ENCODE results near the gene FBXL19. TPM values are rescaled to one million over a fixed set of nuclear protein-coding genes. Genes with fewer than 3 reads are reported as not detected.

Gene FBXL19
- total and polyA plus RNA-seq, 2 of the 13 experiments (the other 11 are each of a cell fraction or from before 2014, with no cell fraction given), result 6.0 to 13.7 TPM

DNA sequence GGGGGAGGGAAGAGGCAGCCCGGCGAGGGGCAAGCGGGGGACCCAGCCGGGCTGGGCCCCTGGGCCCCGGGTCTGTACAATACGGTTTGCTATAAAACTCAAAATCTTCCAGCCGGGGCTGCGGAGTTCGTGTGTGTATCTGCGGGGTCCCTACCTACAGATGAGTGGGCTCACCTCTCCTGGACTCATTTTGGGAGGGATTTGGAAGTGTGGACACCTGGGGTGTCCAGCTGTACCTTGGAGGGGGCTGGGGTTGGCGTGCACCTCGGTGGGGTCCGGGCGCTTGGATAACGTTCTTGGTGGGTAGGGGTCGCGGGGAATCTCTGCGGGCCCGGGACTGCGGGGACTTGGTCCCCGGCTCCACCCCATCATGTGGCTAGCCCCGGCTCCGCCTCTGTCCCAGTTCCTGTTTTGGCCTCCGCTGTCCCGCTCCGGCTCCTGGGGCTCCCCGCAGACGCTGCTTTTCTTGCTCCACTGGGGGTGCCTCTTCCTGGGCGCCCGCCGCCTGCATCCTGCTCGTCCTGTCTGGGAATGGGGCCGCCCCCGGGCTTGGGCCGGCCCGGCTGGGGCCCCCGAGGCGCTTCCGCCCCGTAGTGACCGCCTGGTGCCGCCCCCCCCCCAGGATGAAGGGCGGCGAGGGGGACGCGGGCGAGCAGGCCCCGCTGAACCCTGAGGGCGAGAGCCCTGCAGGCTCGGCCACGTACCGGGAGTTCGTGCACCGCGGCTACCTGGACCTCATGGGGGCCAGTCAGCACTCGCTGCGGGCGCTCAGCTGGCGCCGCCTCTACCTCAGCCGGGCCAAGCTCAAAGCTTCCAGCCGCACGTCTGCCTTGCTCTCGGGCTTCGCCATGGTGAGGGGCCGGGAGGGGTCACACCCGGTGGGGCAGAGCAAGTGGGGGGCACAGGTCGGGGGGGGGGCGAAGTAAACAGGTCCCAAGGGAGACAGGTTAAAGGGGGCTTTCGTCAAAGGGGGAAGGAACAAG, 25.6 kb downstream of the FBXL19 start, which contains the start of gene ORAI3 (continued):
- TF ChIP-seq, protein P1, sequence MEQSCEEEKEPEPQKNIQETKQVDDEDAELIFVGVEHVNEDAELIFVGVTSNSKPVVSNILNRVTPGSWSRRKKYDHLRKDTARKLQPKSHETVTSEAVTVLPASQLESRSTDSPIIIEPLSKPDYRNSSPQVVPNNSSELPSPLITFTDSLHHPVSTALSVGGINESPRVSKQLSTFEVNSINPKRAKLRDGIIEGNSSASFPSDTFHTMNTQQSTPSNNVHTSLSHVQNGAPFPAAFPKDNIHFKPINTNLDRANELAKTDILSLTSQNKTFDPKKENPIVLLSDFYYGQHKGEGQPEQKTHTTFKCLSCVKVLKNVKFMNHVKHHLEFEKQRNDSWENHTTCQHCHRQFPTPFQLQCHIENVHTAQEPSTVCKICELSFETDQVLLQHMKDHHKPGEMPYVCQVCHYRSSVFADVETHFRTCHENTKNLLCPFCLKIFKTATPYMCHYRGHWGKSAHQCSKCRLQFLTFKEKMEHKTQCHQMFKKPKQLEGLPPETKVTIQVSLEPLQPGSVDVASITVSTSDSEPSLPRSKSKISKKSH (CRISPR knock-in tag; IDR thresholded peaks at IDR 0.05; ENCODE audit: borderline replicate concordance), result no peak
- TF ChIP-seq, protein P2, sequence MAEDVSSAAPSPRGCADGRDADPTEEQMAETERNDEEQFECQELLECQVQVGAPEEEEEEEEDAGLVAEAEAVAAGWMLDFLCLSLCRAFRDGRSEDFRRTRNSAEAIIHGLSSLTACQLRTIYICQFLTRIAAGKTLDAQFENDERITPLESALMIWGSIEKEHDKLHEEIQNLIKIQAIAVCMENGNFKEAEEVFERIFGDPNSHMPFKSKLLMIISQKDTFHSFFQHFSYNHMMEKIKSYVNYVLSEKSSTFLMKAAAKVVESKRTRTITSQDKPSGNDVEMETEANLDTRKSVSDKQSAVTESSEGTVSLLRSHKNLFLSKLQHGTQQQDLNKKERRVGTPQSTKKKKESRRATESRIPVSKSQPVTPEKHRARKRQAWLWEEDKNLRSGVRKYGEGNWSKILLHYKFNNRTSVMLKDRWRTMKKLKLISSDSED (CRISPR knock-in tag; IDR thresholded peaks at IDR 0.05), result no peak; the same call in 1 of the 2 replicates
- TF ChIP-seq GATAD2A (CRISPR knock-in tag; IDR thresholded peaks at IDR 0.05) (no peak), EHMT2 (IDR thresholded peaks at IDR 0.05; ENCODE audit: borderline replicate concordance, low read depth, low read length) (no peak), HNRNPL (IDR thresholded peaks at IDR 0.05; ENCODE audit: low read depth, low read length) (peak; percentile 37; the same call in 1 of the 2 replicates), PTBP1 (IDR thresholded peaks at IDR 0.05; ENCODE audit: low read depth, low read length, poor library complexity, severe bottlenecking) (peak; percentile 88), DNMT1 (CRISPR knock-in tag; IDR thresholded peaks at IDR 0.05) (no peak), NCOA1 (CRISPR knock-in tag; IDR thresholded peaks at IDR 0.05) (peak; percentile 23; the same call in 1 of the 2 replicates), ZNF746 (CRISPR knock-in tag; IDR thresholded peaks at IDR 0.05) (no peak; the same call in 1 of the 2 replicates), POLR2A (IDR thresholded peaks at IDR 0.05; ENCODE audit: insufficient read depth in 1 of 2, low read depth in 2 of 2, low read length in 2 of 2) (0 out of 4 replicates have a peak, but pooled peaks of 1 of the 2 experiments have one; percentile 20), ERF (CRISPR knock-in tag; IDR thresholded peaks at IDR 0.05) (peak; percentile 70), ZNF563 (CRISPR knock-in tag; IDR thresholded peaks at IDR 0.05) (peak; percentile 74; the same call in 1 of the 2 replicates), KDM5A (IDR thresholded peaks at IDR 0.05; ENCODE audit: borderline replicate concordance, low read length) (peak; percentile 31; the same call in 1 of the 2 replicates), RARA (CRISPR knock-in tag; IDR thresholded peaks at IDR 0.05) (no peak; the same call in 1 of the 2 replicates), ZFAT (CRISPR knock-in tag; conservative IDR thresholded peaks at IDR 0.05) (0 out of 2 replicates have a peak, but pooled peaks have one; percentile 61), ZNF761 (CRISPR knock-in tag; conservative IDR thresholded peaks at IDR 0.05) (no peak; the same call in none of the 2 replicates), ZNF709 (CRISPR knock-in tag; IDR thresholded peaks at IDR 0.05) (peak; percentile 70; the same call in 1 of the 2 replicates)
- TF ChIP-seq, protein P3, sequence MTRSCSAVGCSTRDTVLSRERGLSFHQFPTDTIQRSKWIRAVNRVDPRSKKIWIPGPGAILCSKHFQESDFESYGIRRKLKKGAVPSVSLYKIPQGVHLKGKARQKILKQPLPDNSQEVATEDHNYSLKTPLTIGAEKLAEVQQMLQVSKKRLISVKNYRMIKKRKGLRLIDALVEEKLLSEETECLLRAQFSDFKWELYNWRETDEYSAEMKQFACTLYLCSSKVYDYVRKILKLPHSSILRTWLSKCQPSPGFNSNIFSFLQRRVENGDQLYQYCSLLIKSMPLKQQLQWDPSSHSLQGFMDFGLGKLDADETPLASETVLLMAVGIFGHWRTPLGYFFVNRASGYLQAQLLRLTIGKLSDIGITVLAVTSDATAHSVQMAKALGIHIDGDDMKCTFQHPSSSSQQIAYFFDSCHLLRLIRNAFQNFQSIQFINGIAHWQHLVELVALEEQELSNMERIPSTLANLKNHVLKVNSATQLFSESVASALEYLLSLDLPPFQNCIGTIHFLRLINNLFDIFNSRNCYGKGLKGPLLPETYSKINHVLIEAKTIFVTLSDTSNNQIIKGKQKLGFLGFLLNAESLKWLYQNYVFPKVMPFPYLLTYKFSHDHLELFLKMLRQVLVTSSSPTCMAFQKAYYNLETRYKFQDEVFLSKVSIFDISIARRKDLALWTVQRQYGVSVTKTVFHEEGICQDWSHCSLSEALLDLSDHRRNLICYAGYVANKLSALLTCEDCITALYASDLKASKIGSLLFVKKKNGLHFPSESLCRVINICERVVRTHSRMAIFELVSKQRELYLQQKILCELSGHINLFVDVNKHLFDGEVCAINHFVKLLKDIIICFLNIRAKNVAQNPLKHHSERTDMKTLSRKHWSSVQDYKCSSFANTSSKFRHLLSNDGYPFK (CRISPR knock-in tag; IDR thresholded peaks at IDR 0.05; ENCODE audit: borderline replicate concordance), result no peak
- TF ChIP-seq, protein P4, sequence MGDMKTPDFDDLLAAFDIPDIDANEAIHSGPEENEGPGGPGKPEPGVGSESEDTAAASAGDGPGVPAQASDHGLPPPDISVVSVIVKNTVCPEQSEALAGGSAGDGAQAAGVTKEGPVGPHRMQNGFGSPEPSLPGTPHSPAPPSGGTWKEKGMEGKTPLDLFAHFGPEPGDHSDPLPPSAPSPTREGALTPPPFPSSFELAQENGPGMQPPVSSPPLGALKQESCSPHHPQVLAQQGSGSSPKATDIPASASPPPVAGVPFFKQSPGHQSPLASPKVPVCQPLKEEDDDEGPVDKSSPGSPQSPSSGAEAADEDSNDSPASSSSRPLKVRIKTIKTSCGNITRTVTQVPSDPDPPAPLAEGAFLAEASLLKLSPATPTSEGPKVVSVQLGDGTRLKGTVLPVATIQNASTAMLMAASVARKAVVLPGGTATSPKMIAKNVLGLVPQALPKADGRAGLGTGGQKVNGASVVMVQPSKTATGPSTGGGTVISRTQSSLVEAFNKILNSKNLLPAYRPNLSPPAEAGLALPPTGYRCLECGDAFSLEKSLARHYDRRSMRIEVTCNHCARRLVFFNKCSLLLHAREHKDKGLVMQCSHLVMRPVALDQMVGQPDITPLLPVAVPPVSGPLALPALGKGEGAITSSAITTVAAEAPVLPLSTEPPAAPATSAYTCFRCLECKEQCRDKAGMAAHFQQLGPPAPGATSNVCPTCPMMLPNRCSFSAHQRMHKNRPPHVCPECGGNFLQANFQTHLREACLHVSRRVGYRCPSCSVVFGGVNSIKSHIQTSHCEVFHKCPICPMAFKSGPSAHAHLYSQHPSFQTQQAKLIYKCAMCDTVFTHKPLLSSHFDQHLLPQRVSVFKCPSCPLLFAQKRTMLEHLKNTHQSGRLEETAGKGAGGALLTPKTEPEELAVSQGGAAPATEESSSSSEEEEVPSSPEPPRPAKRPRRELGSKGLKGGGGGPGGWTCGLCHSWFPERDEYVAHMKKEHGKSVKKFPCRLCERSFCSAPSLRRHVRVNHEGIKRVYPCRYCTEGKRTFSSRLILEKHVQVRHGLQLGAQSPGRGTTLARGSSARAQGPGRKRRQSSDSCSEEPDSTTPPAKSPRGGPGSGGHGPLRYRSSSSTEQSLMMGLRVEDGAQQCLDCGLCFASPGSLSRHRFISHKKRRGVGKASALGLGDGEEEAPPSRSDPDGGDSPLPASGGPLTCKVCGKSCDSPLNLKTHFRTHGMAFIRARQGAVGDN (CRISPR knock-in tag; IDR thresholded peaks at IDR 0.05), result peak; percentile 52

All from HepG2 (cell line).